Heart left ventricle (tissue), 16 donors: ENCODE data around the gene MARCHF3. TPM values are rescaled to one million over a fixed set of nuclear protein-coding genes. Genes with fewer than 3 reads are reported as not detected.

Source experiments
- ATAC-seq, 4 donors: fragments of 200-7000 bp; cut with Tn5 transposase; one replicate each; pipeline ENCODE4 v1.9.1; 2020 to 2022; ENCODE audit warnings: moderate library complexity in 4 of 4, mild to moderate bottlenecking in 3 of 4, moderate number of reproducible peaks in 1 of 4
- DNase-seq, 5 donors: peaks; one replicate each; pipeline ENCODE4 v3.0.0-alpha.2; 2020
- H3K27ac ChIP-seq, 12 donors: fragments of 200-600 bp; sonication (generic) in 4 of 12; one replicate each; pipeline versions ENCODE4 v1.5.0 to v1.8.0; 2016 to 2022; ENCODE audit warnings: mild to moderate bottlenecking in 2 of 12
- H3K27me3 ChIP-seq, 9 donors: fragments of 200-600 bp; sonication (generic) in 2 of 9; one replicate each; pipeline versions ENCODE4 v1.5.1 to v1.8.0; 2016 to 2022; ENCODE audit warnings: mild to moderate bottlenecking in 3 of 9
- H3K36me3 ChIP-seq, 9 donors: fragments of 200-600 bp; sonication (generic) in 2 of 9; one replicate each; pipeline versions ENCODE4 v1.5.0 to v1.8.0; 2018 to 2022; ENCODE audit warnings: mild to moderate bottlenecking in 2 of 9
- H3K4me1 ChIP-seq, 12 donors: fragments of 200-600 bp; sonication (generic) in 4 of 12; one replicate each; pipeline versions ENCODE4 v1.5.0 to v1.8.0; 2016 to 2022; ENCODE audit warnings: mild to moderate bottlenecking in 3 of 12
- H3K4me3 ChIP-seq, 12 donors: fragments of 200-600 bp; sonication (generic) in 4 of 12; one replicate each; pipeline versions ENCODE4 v1.5.0 to v1.8.0; 2017 to 2022; ENCODE audit warnings: mild to moderate bottlenecking in 9 of 12, moderate library complexity in 4 of 12
- H3K9me3 ChIP-seq, 12 donors: fragments of 200-600 bp; sonication (generic) in 4 of 12; one replicate each; pipeline versions ENCODE4 v1.5.0 to v1.8.0; 2016 to 2022; ENCODE audit warnings: mild to moderate bottlenecking in 1 of 12
- POLR2A ChIP-seq, 2 donors: fragments of 450-650 bp; IDR thresholded peaks; one replicate each; pipeline ENCODE4 v1.6.1; 2017; ENCODE audit warnings: antibody characterized with exemption in 2 of 2, mild to moderate bottlenecking in 2 of 2, moderate library complexity in 2 of 2
- whole genome bisulfite sequencing, 4 donors: extraction: QIAGEN DNeasy Blood & Tissue Kit in 2 of 4; methylation state at CpG; one replicate each; pipeline versions ENCODE4 v1.1.5 to v1.1.7; 2013 to 2018; 5-methylcytosine and 5-hydroxymethylcytosine counted together
- intact Hi-C, 10 donors: fragments of 100-400 bp; cut with DNase I; formaldehyde crosslinking; loops; one replicate each; pipeline versions ENCODE4 v1.11.1 to v1.14.2; 2022
- polyA plus RNA-seq, 2 donors: library from polyadenylated mRNA; stranded (reverse); fragments of 200-250 nt; gene quantifications; one replicate each; pipeline ENCODE4 v1.2.3, GENCODE V29; 2013
- total RNA-seq, 9 donors: library from RNA; depleted of rRNA in 2 of 9; stranded (reverse); fragments of >200 nt in 2 of 9; fragmentation: NEBNext Ultra II Directional in 3 of 9; extraction: Animal tissue kit (Norgen Biotek cat#: 25700) in 3 of 9; gene quantifications; one replicate each; pipeline versions ENCODE4 v1.1.0 to v1.2.4, GENCODE V29; 2016 to 2023
- TF ChIP-seq, protein P1 (sequence below), 12 donors: fragments of 200-600 bp; sonication (generic) in 4 of 12; IDR thresholded peaks; one replicate each; pipeline versions ENCODE4 v1.5.0 to v1.8.0; 2018 to 2022; ENCODE audit warnings: antibody characterized with exemption in 12 of 12, mild to moderate bottlenecking in 5 of 12
- donor health status: ischemic (EF 13 %, LVEDD 7.1; RV severe dilation, severe dysfunction).
- donor health status: healthy with polysubstance abuse.
- donor health status: DM: no; HTN: yes; CAD: no.
- donor health status: DM: no; HTN: no; CAD: no.
- donor health status: ischemic (EF 25% LVEDD 6.9; RV normal size, moderate dysfunction).
- donor health status: ischemic (EF 25% LVEDD 5.7; RV mildly dilated, moderate dysfunction).
- donor health status: healthy.
- donor health status: DM: yes; HTN: yes; CAD: no.
- donor health status: ischemic (EF 35%, LVEDD 5.7; RV mildly dilated, moderate dysfunction).
- donor health status: nonischemic (EF 11% LVEDD 7.7; RV severe dilation, severe dysfunction).
- donor health status: DM: yes; HTN: yes; CAD: no.
- donor health status: PGD.
- donor health status: ischemic (EF 29% LVEDD 5.4; RV normal size, mild dysfunction).
- donor health status: nonischemic (EF 23%, LVEDD 6.1; RV moderate dilation, normal function).

MARCHF3 gene
- total and polyA plus RNA-seq, 11 donors: 9.9 to 113 (median 38.0) TPM

DNA sequence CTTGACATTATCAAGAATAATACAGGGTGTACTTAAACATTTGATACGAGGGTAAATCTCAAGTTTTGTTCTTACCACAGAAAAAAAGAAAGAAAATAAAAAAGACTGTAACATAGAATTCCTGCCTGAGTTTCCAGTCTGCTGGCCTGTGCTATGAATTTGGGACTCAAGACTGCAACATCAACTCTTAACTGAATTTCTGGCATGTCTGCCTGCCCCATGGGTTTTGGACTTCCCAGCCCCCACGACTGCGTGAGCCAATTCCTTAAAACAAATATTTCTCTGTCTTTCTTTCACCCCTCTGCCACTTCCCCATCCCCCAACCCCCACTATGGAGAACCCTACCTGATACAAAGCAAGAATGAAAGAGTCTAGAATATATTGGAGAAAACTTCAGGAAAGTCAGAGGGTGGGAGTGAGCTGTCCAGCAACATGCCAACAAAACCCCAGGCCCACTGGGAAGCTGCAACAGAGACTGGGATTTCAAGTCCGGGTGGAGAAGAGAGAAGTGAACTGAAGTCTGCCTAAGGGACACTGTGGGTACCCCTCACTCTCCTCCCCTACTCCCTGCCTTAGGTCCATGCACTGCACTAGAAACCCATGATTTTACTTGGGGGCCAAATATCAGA, 43.0 kb downstream of the MARCHF3 start:
- Histone ChIP-seq H3K36me3 (no peaks in the 10 kb centered on the region), H3K4me1 (peaks cover 0 to 62% (median 24%) of the 10 kb centered on the region in 12 donors), H3K27me3 (no peaks in the 10 kb centered on the region), H3K9me3 (no peaks in the 10 kb centered on the region), H3K4me3 (no peak overlapping the region), H3K27ac (peak overlapping the region in 1 of 12 donors; percentile 19)
- ATAC-seq (no peak), DNase-seq (no peak)
- TF ChIP-seq, protein P1, sequence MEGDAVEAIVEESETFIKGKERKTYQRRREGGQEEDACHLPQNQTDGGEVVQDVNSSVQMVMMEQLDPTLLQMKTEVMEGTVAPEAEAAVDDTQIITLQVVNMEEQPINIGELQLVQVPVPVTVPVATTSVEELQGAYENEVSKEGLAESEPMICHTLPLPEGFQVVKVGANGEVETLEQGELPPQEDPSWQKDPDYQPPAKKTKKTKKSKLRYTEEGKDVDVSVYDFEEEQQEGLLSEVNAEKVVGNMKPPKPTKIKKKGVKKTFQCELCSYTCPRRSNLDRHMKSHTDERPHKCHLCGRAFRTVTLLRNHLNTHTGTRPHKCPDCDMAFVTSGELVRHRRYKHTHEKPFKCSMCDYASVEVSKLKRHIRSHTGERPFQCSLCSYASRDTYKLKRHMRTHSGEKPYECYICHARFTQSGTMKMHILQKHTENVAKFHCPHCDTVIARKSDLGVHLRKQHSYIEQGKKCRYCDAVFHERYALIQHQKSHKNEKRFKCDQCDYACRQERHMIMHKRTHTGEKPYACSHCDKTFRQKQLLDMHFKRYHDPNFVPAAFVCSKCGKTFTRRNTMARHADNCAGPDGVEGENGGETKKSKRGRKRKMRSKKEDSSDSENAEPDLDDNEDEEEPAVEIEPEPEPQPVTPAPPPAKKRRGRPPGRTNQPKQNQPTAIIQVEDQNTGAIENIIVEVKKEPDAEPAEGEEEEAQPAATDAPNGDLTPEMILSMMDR (IDR thresholded peaks at IDR 0.05): no peak
- TF ChIP-seq POLR2A (IDR thresholded peaks at IDR 0.05): no peak
- intact Hi-C loops: no loop called here
- WGBS, 4 donors: 59 to 74% (median 62%) methylated on average over 4 of the region's 4 CpGs

DNA sequence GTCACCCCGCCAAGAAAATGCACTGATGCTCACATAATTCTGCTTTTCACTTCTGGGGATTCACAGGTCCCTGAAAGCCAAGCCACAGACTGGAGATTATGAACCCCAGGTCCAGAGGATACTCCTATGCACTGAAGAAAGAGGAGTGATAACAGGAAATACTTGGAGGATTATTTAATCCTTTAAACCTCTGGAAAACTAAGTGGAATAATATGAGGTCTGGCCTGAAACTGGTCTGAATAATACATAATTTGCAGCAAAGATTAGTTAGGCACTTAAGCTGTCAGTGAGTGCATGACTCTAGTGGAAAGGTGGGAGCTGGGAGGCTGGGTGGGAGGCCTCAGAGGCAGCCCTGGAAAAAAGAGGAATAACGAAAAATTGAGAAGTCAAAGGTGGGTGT, 45.7 kb downstream of the MARCHF3 start:
- DNase-seq (no peak), ATAC-seq (no peak)
- Histone ChIP-seq H3K4me1 (peaks cover 0 to 74% (median 28%) of the 10 kb centered on the region in 12 donors), H3K4me3 (no peak overlapping the region), H3K9me3 (no peaks in the 10 kb centered on the region), H3K27ac (peak overlapping the region in 9 of 12 donors; percentile 3 to 88 (median 68)), H3K27me3 (no peaks in the 10 kb centered on the region), H3K36me3 (no peaks in the 10 kb centered on the region)
- 76 to 83% (median 81%) methylated on average over 2 of the region's 2 CpGs for WGBS, 4 donors
- intact Hi-C loops: loop anchor here in 1 of 10 donors (5.0 kb wide), 1 partner anchor 43 kb away; no protein-coding TSS in a partner anchor
- TF ChIP-seq, protein P1 (IDR thresholded peaks at IDR 0.05): no peak
- no peak for TF ChIP-seq POLR2A (IDR thresholded peaks at IDR 0.05)

DNA sequence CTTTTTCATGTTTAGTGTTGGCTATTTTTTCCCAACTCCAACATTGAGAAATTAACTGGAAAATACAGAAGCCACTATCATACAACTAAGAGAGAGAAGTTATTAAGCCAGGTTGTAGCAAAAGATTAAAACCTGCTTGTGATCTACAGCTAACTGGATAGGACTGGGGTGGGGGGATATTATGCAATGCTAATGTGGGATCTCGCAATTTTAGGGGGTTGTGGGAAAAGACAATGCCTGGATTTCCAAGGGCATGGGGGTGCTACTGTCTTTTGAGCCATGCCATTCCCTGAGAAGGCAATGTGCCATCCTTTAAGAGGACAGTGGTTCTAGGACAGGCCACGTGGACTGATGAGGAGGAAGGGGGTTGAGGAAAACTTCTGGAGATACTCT, 46.5 kb downstream of the MARCHF3 start:
- no peaks in the 10 kb centered on the region for H3K27me3 ChIP-seq
- H3K4me3 ChIP-seq: no peak overlapping the region
- DNase-seq: no peak
- intact Hi-C loops: loop anchor here in 1 of 10 donors (5.0 kb wide), 1 partner anchor 43 kb away; no protein-coding TSS in a partner anchor
- H3K27ac ChIP-seq: peak overlapping the region in 10 of 12 donors; percentile 42 to 88 (median 69)
- peaks cover 0 to 70% (median 27%) of the 10 kb centered on the region in 12 donors for H3K4me1 ChIP-seq
- no peaks in the 10 kb centered on the region for H3K9me3 ChIP-seq
- H3K36me3 ChIP-seq: no peaks in the 10 kb centered on the region
- no peak for TF ChIP-seq POLR2A (IDR thresholded peaks at IDR 0.05)
- TF ChIP-seq, protein P1 (IDR thresholded peaks at IDR 0.05): no peak
- no peak for ATAC-seq
- WGBS, 4 donors: 73 to 84% (median 77%) methylated on average over 2 of the region's 2 CpGs

DNA sequence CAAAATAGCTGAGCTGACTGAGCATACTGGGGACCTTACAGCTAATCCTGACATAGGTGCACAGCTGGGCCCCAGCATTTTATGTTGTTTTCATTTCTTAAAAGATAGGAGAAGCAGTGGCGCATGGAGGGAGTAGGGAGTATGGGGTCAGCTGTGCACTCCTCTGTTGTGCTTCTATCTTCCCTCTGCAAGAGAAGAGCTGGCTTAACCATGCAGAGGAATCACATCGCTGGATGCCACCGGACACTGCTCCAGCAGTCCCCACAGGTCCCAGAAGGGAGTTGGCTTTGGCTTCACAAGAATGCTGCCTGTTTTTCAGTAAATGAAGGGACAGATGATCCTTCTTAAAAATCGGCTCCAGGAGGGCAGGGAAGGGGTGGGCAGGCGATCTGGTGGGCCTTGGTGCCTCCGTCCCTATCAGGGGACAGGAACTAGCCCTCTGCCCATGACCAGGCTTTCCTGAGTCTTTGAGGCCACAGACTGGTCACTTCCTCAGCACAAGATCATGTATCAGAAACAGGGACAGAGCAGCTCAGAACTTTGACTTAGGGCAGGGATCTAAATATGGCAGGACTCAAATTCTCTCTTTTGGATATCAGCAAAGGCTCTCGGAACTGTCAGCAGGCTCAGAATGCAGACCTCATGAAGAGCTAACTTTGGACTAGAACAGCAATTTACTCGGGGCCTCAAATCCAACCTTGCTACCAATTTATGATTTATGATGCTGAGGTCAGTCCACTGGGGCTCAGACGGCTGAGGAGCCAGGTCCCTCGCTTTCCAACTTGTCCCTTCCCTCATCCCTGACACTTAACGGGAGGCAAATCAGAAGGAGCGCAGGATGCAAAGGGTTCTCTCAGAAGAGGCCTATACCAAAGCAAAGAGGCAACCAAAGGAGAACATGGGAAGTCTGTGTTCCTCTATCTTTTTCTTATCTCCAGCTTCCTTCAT, 47.2 kb downstream of the MARCHF3 start:
- ATAC-seq (peak; percentile 68 to 79 (median 76)), DNase-seq (no peak)
- Histone ChIP-seq H3K36me3 (no peaks in the 10 kb centered on the region), H3K4me3 (no peak overlapping the region), H3K4me1 (peaks cover 0 to 72% (median 27%) of the 10 kb centered on the region in 12 donors), H3K9me3 (no peaks in the 10 kb centered on the region), H3K27me3 (no peaks in the 10 kb centered on the region), H3K27ac (peak overlapping the region in 11 of 12 donors; percentile 42 to 88 (median 70))
- intact Hi-C loops: loop anchor here in 1 of 10 donors (5.0 kb wide), 1 partner anchor 44 kb away; no protein-coding TSS in a partner anchor
- 58 to 68% (median 63%) methylated on average over 12 of the region's 12 CpGs for WGBS, 4 donors
- TF ChIP-seq POLR2A (IDR thresholded peaks at IDR 0.05): no peak
- TF ChIP-seq, protein P1 (IDR thresholded peaks at IDR 0.05): no peak
